Measurements from ENCODE around the gene SALL2. TPM values are rescaled to one million over a fixed set of nuclear protein-coding genes. Genes with fewer than 3 reads are reported as not detected.
"Not testable (repeated sequence)": the region's sequence is repeated elsewhere in the genome, so short reads cannot be mapped to it uniquely, and the experiment has no call there.

The SALL2 gene
- total and polyA plus RNA-seq, 8 donors: 1.8 to 11.9 (median 3.6) TPM

- H3K4me1 ChIP-seq: peaks cover 0 to 7% (median 0%) of the 10 kb centered on the region in 3 donors
- ATAC-seq: peak; percentile 91 to 98 (median 94)
- 4% methylated on average over 11 of the region's 11 CpGs for WGBS, 2 donors
- no peaks in the 10 kb centered on the region for H3K9me3 ChIP-seq
- peak; percentile 58 to 61 (median 58) for TF ChIP-seq CTCF (IDR thresholded peaks at IDR 0.05)
- intact Hi-C loops (cut with DNase I): no loop called here
- no peaks in the 10 kb centered on the region for H3K27me3 ChIP-seq
- H3K4me3 ChIP-seq: peak overlapping the region in 2 of 4 donors; percentile 22 to 36
- peak overlapping the region; percentile 25 to 55 (median 46) for H3K27ac ChIP-seq
- no peaks in the 10 kb centered on the region for H3K36me3 ChIP-seq
- DNase-seq: peak in 5 of 6 donors; percentile 60 to 78 (median 63)
- FAIRE-seq: peak; percentile 89
Measured at GRCh38 chr14:21557084-21557901, 31.1 kb upstream of the SALL2 start.

- ATAC-seq (peak in 3 of 4 donors; percentile 14 to 18 (median 17)), FAIRE-seq (no peak), DNase-seq (no peak)
- intact Hi-C loops (cut with DNase I): no loop called here
- WGBS, 2 donors: 27 to 43% methylated on average over 5 of the region's 5 CpGs
- no peak overlapping the region for H3K4me3 ChIP-seq
- H3K4me1 ChIP-seq: peaks cover 0 to 7% (median 0%) of the 10 kb centered on the region in 3 donors
- H3K36me3 ChIP-seq: no peaks in the 10 kb centered on the region
- TF ChIP-seq CTCF (IDR thresholded peaks at IDR 0.05): no peak
- H3K9me3 ChIP-seq: no peaks in the 10 kb centered on the region
- no peak overlapping the region for H3K27ac ChIP-seq
- no peaks in the 10 kb centered on the region for H3K27me3 ChIP-seq
Measured at GRCh38 chr14:21556378-21557083, 30.4 kb upstream of the SALL2 start.

- no peak for TF ChIP-seq CTCF (IDR thresholded peaks at IDR 0.05)
- Histone ChIP-seq H3K27ac (no peak overlapping the region), H3K9me3 (no peaks in the 10 kb centered on the region), H3K27me3 (no peaks in the 10 kb centered on the region), H3K4me1 (peaks cover 0 to 7% (median 0%) of the 10 kb centered on the region in 3 donors), H3K36me3 (no peaks in the 10 kb centered on the region), H3K4me3 (no peak overlapping the region)
- FAIRE-seq (no peak), ATAC-seq (no peak), DNase-seq (no peak)
- intact Hi-C loops (cut with DNase I): no loop called here
- 74 to 86% methylated on average over 3 of the region's 3 CpGs for WGBS, 2 donors
Measured at GRCh38 chr14:21553266-21553665, 27.1 kb upstream of the SALL2 start.

GRCh38 chr14:21544588-21544987, 18.4 kb upstream of the SALL2 start:
- H3K4me3 ChIP-seq; DNase-seq; H3K27me3 ChIP-seq; ATAC-seq; H3K27ac ChIP-seq; H3K9me3 ChIP-seq; intact Hi-C loops (cut with DNase I); H3K36me3 ChIP-seq; FAIRE-seq; H3K4me1 ChIP-seq: not testable (repeated sequence)
- 86 to 91% methylated on average over 7 of the region's 7 CpGs for WGBS, 2 donors

GRCh38 chr14:21543963-21544362, 17.8 kb upstream of the SALL2 start:
- DNase-seq (no peak), FAIRE-seq (no peak), ATAC-seq (no peak)
- Histone ChIP-seq H3K27me3 (peaks cover 0 to 3% (median 0%) of the 10 kb centered on the region in 4 donors), H3K27ac (no peak overlapping the region), H3K36me3 (no peaks in the 10 kb centered on the region), H3K4me3 (no peak overlapping the region), H3K4me1 (no peaks in the 10 kb centered on the region), H3K9me3 (no peaks in the 10 kb centered on the region)
- no peak for TF ChIP-seq CTCF (IDR thresholded peaks at IDR 0.05)
- WGBS, 2 donors: 51 to 54% methylated on average over 5 of the region's 5 CpGs
- intact Hi-C loops (cut with DNase I): no loop called here
